GM12878 (cell line): ENCODE results near the gene PCDHB6. TPM values are rescaled to one million over a fixed set of nuclear protein-coding genes. Genes with fewer than 3 reads are reported as not detected.
"Not testable (repeated sequence)": the region's sequence is repeated elsewhere in the genome, so short reads cannot be mapped to it uniquely, and the experiment has no call there.

Experiments
- ATAC-seq: fragments of 200-7000 bp; cut with Tn5 transposase; 3 replicates; pipeline ENCODE4 v1.9.1; 2020; ENCODE audit warnings: mild to moderate bottlenecking, moderate library complexity
- BruUV-seq: library from RNA; stranded (reverse); fragments of 400-500 nt; replicated peaks from 2 replicates; lab custom pipeline; 2021; lab: Mats Ljungman, UMichigan
- CTCF ChIA-PET: fragments of 300-600 bp; sonication (Branson Sonifier 250); formaldehyde crosslinking; extraction: SDS; loops from one replicate; lab custom pipeline; 2021; ENCODE audit warnings: inconsistent platforms; lab: Yijun Ruan, JAX
- POLR2A ChIA-PET: fragments of 350-600 bp; formaldehyde crosslinking; extraction: SDS; loops from one replicate; lab custom pipeline; 2021; ENCODE audit warnings: inconsistent platforms; lab: Charles Lee
- RAD21 ChIA-PET: fragments of 300-600 bp; sonication (Branson Sonifier 250); formaldehyde crosslinking; loops from one replicate; lab custom pipeline; 2023; ENCODE audit warnings: antibody characterized with exemption; ENCODE audit not compliant: unreplicated experiment; lab: Charles Lee
- SMC1A ChIA-PET: fragments of 300-600 bp; sonication (Branson Sonifier 250); formaldehyde crosslinking; loops from one replicate; lab custom pipeline; 2023; ENCODE audit not compliant: unreplicated experiment, uncharacterized antibody; lab: Charles Lee
- DNase-seq: peaks from one replicate; pipeline ENCODE4 v3.0.0-alpha.2; 2011; ENCODE audit warnings: low read depth, low spot score
- FAIRE-seq: peaks from 3 replicates; lab custom pipeline; 2011; peaks lifted over from hg19 to GRCh38; lab: Jason Lieb, UNC
- H2AFZ ChIP-seq: 2 replicates; pipeline ENCODE4 v1.6.0; 2011; ENCODE audit warnings: low read depth, low read length, control low read depth; ENCODE audit not compliant: control insufficient read depth
- H3K27ac ChIP-seq: 2 replicates; pipeline ENCODE4 v1.5.1; 2011; ENCODE audit warnings: control low read depth; ENCODE audit not compliant: control insufficient read depth, insufficient read depth
- H3K27me3 ChIP-seq, 2 experiments: replicated peaks in 1 of 2; 2 replicates each; pipeline versions ENCODE4 v1.6.0 to v1.6.1; 2011; ENCODE audit warnings: low read length in 1 of 2; ENCODE audit not compliant: control insufficient read depth in 2 of 2, insufficient read depth in 2 of 2
- H3K36me3 ChIP-seq, 2 experiments: 2 replicates each; pipeline ENCODE4 v1.5.1; 2011; ENCODE audit warnings: low read length in 1 of 2; ENCODE audit not compliant: control insufficient read depth in 2 of 2, insufficient read depth in 2 of 2
- H3K4me1 ChIP-seq: 2 replicates; pipeline ENCODE4 v1.6.1; 2011; ENCODE audit warnings: mild to moderate bottlenecking, low read length, moderate library complexity, mixed read lengths; ENCODE audit not compliant: control insufficient read depth, insufficient read depth
- H3K4me2 ChIP-seq: 2 replicates; pipeline ENCODE4 v1.6.0; 2011; ENCODE audit warnings: control low read depth; ENCODE audit not compliant: control insufficient read depth, insufficient read depth
- H3K4me3 ChIP-seq: fragments of 200-600 bp; sonication (generic); 2 replicates; pipeline ENCODE4 v1.5.1; 2016
- H3K79me2 ChIP-seq: 2 replicates; pipeline ENCODE4 v1.6.0; 2011; ENCODE audit warnings: low read length; ENCODE audit not compliant: control insufficient read depth, insufficient read depth
- H3K9ac ChIP-seq: 2 replicates; pipeline ENCODE4 v1.8.0; 2011; ENCODE audit warnings: low read length, control low read depth, mixed read lengths; ENCODE audit not compliant: control insufficient read depth, insufficient read depth
- H3K9me3 ChIP-seq: replicated peaks from 3 replicates; pipeline ENCODE4 v1.5.1; 2011; ENCODE audit warnings: mild to moderate bottlenecking, low read length; ENCODE audit not compliant: control insufficient read depth, insufficient read depth
- H4K20me1 ChIP-seq: 2 replicates; pipeline ENCODE4 v1.6.0; 2011; ENCODE audit not compliant: control insufficient read depth, insufficient read depth
- ATF7 ChIP-seq: fragments of 450-650 bp; IDR thresholded peaks from 2 replicates; pipeline ENCODE4 v1.6.1; 2016; ENCODE audit warnings: low read depth, mild to moderate bottlenecking
- CUX1 ChIP-seq: IDR thresholded peaks from 2 replicates; pipeline ENCODE4 v1.6.1; 2012; ENCODE audit warnings: improper control_type of control experiment, low read depth, low read length; ENCODE audit not compliant: insufficient replicate concordance
- IRF4 ChIP-seq: IDR thresholded peaks from 2 replicates; pipeline ENCODE4 v1.6.1; 2011; ENCODE audit warnings: low read depth, low read length
- NR2F1 ChIP-seq: fragments of 450-650 bp; conservative IDR thresholded peaks from 2 replicates; pipeline ENCODE4 v1.6.1; 2017; ENCODE audit warnings: mild to moderate bottlenecking
- ZNF24 ChIP-seq: fragments of 450-650 bp; IDR thresholded peaks from 2 replicates; pipeline ENCODE4 v1.6.1; 2017; ENCODE audit warnings: antibody characterized with exemption, mild to moderate bottlenecking
- WGBS: methylation state at CpG from one replicate; pipeline ENCODE4 v1.1.6; 2016; ENCODE audit warnings: low lambda C conversion rate; ENCODE audit not compliant: insufficient replicate concordance, insufficient coverage; ENCODE audit errors: missing lambda C conversion rate; 5-methylcytosine and 5-hydroxymethylcytosine counted together
- in situ Hi-C: fragments of 300-500 bp; cut with MboI; formaldehyde crosslinking; loops from 9 replicates; pipeline ENCODE4 v1.14.3; 2018; ENCODE audit warnings: mixed read lengths
- intact Hi-C: fragments of 100-400 bp; cut with micrococcal nuclease; formaldehyde crosslinking; loops from one replicate; pipeline ENCODE4 v1.14.2; 2022; ENCODE audit not compliant: unreplicated experiment
- polyA plus RNA-seq, 11 experiments: library from polyadenylated mRNA; depleted of rRNA in 4 of 11; unstranded in 6 of 11; stranded (reverse) in 5 of 11; fragments of >200 nt; fragmentation: Nextera tagmentation in 4 of 11; fragmentation: Illumina TruSeq in 1 of 11; extraction: Ambion mirVana in 4 of 11; extraction: Trizol in 1 of 11; gene quantifications; 1 replicate in 1 of 11; 2 replicates in 10 of 11; pipeline versions ENCODE4 v1.2.1 to v1.2.3, GENCODE V29; 2011 to 2016; ENCODE audit warnings: inconsistent platforms in 2 of 11, missing spikeins in 2 of 11, low read depth in 1 of 11
- total RNA-seq, 4 experiments: library from RNA; depleted of rRNA in 3 of 4; stranded (reverse); fragments of >200 nt in 3 of 4; fragmentation: Illumina TruSeq in 1 of 4; extraction: Trizol in 1 of 4; gene quantifications; 2 replicates each; pipeline versions ENCODE4 v1.2.1 to v1.2.3, GENCODE V29; 2013 to 2021

Gene PCDHB6
- total and polyA plus RNA-seq, 10 of the 15 experiments (the other 5 are each of a cell fraction or from before 2014, with no cell fraction given): not detected

GRCh38 chr5:141199359-141200235 lies 49.7 kb downstream of the PCDHB6 start, which contains the start of gene PCDHB11 (continued):
- TF ChIP-seq NR2F1: no peak
- TF ChIP-seq ZNF24: no peak
- no peak for TF ChIP-seq IRF4
- TF ChIP-seq ATF7: no peak
- TF ChIP-seq CUX1: no peak

GRCh38 chr5:141201126-141201525 lies 51.3 kb downstream of the PCDHB6 start:
- 82% methylated on average over 26 of the region's 38 CpGs for WGBS
- H3K27me3 ChIP-seq, H3K36me3 ChIP-seq, ATAC-seq, intact Hi-C loops, H3K27ac ChIP-seq, POLR2A ChIA-PET, H4K20me1 ChIP-seq, RAD21 ChIA-PET, FAIRE-seq, H3K79me2 ChIP-seq, H3K4me2 ChIP-seq, H3K9ac ChIP-seq, BruUV-seq, H3K4me3 ChIP-seq, CTCF ChIA-PET, H2AFZ ChIP-seq, SMC1A ChIA-PET, DNase-seq, H3K9me3 ChIP-seq, H3K4me1 ChIP-seq: not testable (repeated sequence)
- in situ Hi-C loops: loop anchor here (25.0 kb wide), 1 partner anchor 361 kb away; no protein-coding TSS in a partner anchor

GRCh38 chr5:141201646-141202045 lies 51.8 kb downstream of the PCDHB6 start:
- POLR2A ChIA-PET, H3K4me1 ChIP-seq, H3K27ac ChIP-seq, H3K36me3 ChIP-seq, H2AFZ ChIP-seq, H3K9me3 ChIP-seq, intact Hi-C loops, H3K27me3 ChIP-seq, H4K20me1 ChIP-seq, CTCF ChIA-PET, H3K79me2 ChIP-seq, FAIRE-seq, BruUV-seq, H3K9ac ChIP-seq, ATAC-seq, H3K4me2 ChIP-seq, DNase-seq, H3K4me3 ChIP-seq, RAD21 ChIA-PET: not testable (repeated sequence)
- SMC1A ChIA-PET: interaction anchor here (0.6 kb wide), 1 partner anchor 787 kb away, joined by 3 read pairs; no protein-coding TSS in a partner anchor
- in situ Hi-C loops: loop anchor here (25.0 kb wide), 1 partner anchor 361 kb away; no protein-coding TSS in a partner anchor
- 71% methylated on average over 22 of the region's 35 CpGs for WGBS
